ENCODE results near the gene SLC38A1.
"Not testable (repeated sequence)": the region's sequence is repeated elsewhere in the genome, so short reads cannot be mapped to it uniquely, and the experiment has no call there.

The SLC38A1 gene

DNA sequence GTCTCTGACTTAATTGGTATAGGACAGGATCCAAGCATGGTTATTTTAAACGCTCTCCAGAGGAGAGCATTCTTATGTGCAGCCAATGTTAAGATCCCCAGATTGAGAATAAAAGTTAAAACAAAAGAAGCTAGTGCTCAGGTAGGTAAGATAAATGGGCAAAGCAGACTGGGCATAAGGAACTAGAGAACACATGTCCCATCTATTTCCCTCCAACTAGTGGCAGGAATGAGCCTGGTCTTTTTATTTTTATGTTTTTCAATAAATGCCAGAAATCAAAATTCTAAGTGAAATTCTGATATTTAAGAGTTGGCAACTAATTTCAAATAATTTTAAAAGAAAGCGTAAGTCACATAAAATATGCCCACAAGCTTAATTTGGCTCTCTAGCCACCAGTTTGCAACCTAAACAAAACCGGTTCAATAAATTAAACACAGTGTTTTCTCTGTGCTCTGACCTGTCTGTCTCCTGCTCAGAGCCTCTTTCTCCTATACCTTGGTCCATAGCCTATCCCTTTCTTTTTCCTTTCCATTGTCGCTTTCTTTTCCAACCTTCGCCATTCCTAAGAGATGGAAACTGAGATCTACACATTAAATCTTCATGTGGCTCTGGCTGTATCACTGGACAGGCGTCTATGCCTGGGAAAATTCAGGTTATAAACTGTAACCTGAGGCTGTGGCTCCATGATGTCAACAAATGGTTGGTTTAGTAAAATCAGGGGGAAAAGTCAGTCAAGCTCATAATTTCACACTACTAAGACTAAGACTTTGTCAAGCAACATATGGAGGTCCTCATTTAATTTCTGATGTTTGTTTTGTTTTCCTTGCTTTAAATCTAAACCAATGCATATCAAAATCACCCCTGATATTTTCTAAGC is 5.5 kb downstream of the SLC38A1 start:
- DNase-seq, result no peak

DNA sequence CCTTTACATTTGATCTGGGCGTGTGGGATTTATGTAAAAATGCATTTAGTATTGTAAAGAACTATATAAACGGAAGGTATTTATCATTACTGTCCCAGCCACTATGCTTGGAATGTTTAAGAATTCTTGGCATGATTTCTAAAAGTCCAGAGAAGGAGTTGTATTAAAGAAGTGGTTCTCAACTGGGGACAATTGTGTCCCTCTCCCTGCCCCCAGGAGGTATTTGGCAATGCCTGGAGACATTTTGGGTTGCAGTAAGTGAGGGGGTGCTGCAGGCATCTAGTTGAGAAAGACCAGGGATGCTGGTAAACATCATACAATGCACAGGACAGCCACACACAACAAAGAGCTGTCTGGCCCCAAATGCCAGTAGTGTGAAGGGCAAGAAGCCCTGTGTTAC is 7.2 kb downstream of the SLC38A1 start:
- DNase-seq, result no peak

DNA sequence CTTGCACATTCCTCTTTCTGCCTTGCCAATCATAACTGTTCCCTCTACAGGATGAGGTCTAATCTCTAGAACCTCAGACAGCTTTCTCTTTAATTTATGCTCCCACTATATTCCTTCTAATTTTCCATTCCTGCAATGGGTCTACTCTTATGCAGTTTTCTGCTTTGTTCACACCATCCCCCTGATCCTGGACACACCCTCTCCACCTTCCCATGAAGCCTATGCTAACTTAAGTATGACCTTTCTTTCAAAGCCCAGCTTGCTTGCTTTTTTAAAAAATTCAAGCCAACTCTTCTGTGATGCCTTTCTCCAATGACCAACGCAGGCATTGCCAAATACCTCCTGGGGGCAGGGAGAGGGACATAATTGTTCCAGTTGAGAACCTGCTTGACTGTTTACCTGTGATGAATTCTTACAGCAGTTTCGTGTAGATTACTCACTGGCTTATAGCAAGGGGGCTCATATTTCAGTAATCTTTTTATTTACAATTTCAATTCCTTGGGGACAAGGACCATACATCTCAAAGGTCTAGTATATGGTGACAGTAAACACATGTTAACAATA is 7.8 kb downstream of the SLC38A1 start:
- no peak for DNase-seq

DNA sequence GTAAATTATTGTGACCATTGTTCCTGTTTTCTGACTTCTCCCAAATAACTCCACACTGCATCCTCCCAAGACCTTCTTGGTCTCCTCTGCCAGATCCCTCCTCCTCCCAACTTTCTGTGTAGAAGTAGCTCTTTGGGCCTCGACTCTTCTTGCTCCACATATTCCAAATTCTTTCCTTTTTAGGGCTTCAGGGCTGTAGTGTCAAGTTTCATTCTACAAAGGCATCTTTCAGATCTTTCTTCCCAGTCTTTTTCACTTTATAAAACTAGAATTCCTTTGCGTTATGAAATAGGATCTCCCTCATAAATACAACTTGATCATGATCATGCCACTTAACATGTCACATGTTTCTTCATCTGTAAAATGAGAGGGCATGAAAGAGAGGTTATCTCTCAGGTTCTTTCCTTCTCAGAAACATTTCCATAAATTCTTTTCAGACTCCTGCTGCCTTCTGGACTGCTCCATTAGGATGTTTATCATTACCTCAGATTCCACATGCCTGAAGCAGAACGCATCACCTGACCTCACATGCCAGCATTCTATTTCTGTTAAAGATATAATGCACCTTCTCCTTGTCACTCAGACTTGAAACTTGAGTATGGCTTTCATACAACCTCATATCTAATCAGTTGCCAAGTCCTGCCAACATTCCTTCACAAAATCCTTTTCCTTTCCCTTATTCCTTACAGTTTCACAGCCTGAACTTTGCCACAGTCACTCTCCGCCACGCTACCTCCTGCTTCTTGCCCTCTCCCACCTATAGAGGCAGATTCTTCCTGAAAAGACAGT is 8.5 kb downstream of the SLC38A1 start:
- DNase-seq, result no peak

DNA sequence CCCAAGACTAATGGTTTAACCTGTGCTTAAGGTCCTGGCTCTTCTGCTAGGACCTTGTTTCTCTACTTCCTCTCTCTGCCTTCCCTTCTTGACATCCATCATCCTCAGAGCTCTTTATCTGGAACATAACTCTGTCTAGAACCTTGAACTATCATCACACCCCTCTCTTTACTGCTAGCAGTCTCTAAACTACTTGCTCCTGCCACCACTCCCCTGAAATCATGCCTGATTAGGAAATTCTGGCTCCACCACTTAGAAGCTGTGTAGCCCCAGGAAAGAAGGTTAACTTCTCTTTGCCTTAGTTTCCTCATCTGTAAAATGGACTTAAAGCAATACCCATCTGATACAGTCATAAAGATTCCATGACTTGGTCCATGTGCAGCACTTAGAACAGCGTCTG is 9.1 kb downstream of the SLC38A1 start:
- DNase-seq, result no peak

DNA sequence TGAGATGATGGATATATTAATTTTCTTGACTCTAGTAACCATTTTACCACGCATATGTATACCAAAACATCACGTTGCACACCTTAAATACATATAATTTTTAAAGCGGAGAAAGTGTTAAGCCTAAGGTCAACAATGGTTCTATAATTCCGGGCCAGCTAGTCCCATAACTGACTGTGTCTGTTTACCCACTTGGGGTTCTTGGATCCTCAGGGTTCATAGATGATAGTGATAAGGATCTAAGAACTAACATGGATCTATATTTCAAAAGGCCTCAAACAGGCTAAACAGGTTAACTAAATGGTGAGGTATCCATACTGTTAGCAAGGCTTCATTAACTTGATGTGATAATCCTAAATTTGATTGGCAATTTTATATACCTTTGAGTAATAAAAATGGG is 9.8 kb downstream of the SLC38A1 start:
- DNase-seq, result no peak

DNA sequence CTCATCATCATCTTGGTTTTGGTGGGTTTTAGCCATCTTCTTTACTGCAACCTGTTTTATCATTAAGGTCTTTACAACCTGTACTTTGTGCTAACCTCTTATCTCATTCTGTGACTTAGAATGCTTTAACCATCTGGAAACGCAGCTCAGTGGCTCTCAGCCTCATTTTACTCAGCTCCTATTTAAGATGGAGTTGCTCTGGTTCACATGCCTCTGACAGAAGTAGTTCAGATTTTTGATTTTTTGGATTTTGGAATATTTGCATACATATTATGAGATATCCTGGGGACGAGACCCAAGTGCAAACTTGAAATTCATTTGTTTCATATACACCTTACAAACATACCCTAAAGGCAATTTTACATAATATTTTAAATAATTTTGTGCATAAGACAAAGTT is 10.7 kb downstream of the SLC38A1 start:
- no peak for DNase-seq

DNA sequence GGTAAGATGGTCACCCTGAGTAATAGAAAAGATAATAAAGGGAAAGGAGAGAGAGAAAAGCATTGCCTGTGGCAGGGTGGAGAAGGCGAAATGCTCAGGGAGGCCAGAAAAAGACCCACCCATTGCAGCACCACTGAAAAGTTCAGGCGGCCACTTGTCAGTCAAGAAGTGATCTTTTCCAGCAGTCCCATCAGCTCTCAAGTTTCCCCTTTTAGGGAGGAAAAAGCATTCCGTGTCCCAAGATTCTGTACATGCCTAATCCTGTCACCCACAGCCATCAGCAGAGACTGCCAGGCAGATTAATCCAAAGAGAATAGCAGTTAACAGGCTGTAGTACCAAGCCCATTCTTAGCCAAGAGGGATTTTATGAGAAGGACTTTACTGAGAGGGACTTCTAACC is 11.9 kb downstream of the SLC38A1 start:
- DNase-seq, result no peak

DNA sequence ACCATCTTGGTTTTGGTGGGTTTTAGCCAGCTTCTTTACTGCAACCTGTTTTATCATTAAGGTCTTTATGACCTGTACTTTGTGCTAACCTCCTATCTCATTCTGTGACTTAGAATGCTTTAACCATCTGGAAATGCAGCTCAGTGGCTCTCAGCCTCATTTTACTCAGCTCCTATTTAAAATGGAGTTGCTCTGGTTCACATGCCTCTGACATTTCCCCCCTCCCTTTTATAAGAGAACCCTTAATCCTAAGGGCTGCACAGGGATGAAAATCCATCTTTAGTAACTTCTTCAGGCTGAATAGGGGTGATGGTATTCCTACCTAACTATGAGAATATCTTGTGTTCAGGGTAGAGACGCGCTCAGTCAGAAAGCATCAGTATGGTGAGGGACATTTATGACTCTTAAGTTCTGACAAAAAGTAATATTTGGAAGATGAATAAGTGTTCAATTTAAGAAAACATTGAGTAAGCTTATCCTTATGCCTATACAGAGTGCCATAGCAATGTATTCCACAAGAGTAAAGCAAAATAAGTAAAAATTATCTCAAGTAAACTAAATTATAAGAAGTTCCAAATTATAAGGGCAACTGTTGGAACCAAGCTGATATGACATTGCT is 15.2 kb downstream of the SLC38A1 start:
- no peak for DNase-seq

DNA sequence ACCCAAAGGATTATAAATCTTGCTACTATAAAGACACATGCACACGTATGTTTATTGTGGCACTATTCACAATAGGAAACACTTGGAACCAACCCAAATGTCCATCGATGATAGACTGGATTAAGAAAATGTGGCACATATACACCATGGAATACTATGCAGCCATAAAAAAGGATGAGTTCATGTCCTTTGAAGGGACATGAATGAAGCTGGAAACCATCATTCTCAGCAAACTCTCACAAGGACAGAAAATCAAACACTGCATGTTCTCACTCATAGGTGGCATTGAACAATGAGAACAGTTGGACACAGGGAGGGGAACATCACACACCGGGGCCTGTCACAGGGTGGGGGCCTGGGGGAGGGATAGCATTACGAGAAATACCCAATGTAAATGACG is 16.8 kb downstream of the SLC38A1 start:
- DNase-seq, result not testable (repeated sequence)

DNA sequence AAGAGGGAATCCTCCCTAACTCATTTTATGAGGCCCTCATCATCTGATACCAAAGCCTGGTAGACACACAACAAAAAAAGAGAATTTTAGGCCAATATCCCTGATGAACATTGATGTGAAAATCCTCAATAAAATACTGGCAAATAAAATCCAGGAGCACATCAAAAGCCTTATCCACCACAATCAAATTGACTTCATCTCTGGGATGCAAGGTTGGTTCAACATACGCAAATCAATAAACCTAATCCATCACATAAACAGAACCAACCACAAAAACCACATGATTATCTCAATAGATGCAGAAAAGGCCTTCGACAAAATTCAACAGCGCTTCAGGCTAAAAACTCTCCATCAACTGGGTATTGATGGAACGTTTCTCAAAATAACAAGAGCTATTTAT is 18.9 kb downstream of the SLC38A1 start:
- not testable (repeated sequence) for DNase-seq

DNA sequence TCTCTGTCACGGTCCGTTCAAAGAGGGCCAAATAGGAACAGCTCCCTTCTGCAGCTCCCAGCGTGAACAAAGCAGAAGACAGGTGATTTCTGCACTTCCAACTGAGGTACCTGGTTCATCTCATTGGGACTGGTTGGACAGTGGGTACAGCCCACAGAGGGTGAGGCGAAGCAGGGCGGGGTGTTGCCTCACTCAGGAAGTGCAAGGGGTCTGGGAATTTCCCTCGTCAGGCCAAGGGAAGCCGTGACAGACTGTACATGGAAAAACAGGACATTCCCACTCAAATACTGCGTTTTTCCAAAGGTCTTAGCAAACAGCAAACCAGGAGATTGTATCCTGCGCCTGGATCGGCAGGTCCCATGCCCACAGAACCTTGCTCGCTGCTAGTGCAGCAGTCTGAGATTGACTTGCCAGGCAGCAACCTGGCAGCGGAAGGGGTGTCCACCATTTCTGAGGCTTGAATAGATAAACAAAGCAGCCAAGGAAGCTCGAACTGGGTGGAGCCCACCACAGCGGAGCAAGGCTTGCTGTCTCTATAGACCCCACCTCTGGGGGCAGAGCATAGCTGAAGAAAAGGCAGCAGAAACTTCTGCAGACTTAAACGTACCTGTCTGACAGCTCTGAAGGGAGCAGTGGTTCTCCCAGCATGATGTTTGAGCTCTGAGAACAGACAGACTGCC is 22.7 kb downstream of the SLC38A1 start:
- no peak for DNase-seq

DNA sequence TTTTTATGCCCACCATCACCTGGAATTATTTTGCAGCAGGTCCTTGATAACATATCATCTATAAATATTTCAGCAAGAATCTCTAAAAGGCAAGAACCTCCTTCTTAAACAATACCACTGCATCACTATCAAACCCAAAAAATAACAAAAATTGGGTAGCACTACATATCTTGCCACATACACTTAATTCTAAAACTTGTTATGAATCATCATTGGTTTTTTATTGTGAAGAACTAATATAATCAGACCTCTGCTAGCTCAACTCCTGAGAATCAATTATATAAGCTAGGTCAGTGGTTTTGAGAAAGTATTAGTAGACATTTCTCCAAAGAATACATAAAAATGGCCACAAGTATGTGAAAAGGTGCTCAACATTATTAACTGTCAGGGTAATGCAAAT is 23.8 kb downstream of the SLC38A1 start:
- no peak for DNase-seq

DNA sequence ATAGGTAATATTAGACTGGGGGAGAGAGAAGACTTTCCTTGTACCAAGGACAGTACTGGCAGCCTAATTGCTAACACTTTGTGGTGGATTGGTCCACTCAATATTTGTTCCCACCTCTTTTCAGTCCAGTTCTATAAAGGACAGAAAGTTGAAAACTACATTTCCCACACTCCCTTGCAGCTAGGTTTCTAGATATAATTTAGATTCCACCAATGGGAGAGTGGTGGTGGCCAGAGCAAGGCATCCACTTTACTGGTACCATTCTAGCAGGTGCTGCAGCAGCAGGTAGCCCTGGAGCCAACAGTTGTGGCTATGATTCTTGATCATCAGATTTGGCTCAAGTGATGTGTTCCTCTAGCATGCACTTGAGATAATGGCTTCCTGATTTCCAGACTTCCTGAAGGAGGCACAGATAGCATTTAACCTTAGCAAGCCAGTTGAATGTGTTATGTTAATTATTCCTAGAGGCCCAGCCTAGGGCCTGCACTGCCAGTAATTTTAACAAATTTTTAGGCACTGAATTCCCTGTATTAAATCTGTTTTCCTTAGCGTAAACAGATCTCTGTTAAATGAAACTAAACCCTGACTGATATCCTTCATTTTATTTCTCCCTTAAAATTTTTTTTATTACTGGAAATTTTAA is 24.4 kb downstream of the SLC38A1 start:
- DNase-seq, result no peak

DNA sequence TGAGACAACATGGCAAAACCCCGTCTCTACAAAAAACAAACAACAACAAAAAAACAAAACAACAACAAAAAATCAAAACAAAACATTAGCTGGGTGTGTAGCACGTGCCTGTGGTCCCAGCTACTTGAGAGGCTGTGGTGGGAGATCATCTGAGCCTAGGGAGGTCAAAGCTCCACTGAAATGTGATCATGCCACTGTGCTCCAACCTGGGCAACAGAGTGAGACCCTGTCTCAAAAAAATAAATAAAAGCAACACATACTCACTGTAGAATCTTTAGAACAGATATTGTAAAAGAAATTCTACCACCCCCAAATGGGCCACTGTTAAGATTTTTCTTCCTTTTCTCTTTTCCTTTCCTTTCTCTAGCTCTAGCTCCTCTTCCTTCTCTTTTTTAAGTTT is 26.3 kb downstream of the SLC38A1 start:
- no peak for DNase-seq

DNA sequence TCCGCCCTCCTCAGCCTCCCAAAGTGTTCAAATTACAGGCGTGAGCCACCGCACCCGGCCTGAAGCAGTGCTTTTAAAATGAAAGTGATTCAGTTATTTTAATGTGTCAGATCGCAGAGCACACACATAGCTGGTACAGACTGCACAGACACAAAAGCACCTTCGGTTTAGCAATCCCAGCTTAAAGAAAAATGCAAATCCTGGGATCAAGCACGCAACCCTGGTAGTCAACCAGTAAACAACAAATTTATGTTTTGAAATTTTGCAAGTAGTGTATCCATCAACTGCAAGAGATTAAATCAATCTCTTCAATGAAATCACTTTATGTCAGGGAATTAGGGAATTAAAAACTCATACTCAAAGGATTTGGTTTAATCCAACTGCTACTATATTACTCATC is 28.4 kb downstream of the SLC38A1 start:
- no peak for DNase-seq

DNA sequence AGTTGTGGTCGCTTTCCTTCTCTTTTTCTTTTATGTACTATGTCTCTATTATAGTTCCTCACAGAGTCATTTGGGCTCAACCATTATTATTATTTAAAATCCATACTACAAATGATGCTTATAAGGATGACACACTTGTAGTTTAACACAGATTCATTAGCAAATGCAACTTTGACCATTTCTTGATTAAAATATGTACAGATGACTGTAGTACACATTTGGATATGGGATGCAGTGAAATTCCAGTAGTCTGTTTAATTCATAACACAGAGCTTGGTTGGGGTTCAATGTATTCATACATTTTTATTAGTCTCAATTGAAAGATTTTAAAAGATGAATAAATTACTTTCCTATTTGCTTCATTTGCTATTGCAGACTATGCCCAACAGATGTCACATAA is 30.0 kb downstream of the SLC38A1 start:
- DNase-seq, result no peak

DNA sequence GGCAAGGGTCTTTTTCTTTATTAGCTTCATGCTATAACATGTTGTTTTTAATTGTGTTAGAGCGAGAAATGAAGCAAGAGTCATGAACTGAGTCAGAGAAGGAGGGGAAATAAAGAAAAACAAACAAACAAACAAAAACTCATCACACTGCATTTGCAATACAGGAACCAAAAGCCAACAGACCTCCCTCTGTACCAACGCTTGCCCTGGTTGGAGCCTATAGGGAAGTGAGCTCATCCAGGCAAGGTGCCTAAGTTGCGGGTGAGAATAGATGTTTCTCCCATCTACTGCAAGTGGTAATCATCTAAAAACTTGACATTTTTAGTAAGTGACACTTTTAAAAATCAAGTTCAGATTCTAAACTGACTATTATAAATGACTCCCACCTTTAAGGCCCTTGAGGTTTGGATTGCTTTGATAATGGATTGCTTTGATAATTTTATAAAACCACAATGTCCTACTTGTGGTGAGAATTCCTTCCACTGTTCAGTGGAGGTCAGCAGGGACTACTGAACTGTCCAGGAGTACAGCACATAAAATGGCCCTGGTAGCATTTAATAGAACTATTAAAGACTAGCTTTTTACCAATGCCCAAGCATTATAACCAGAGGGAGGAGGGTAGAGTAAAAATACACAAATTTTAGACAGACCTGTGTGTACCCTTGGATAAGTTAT is 31.3 kb downstream of the SLC38A1 start:
- no peak for DNase-seq

DNA sequence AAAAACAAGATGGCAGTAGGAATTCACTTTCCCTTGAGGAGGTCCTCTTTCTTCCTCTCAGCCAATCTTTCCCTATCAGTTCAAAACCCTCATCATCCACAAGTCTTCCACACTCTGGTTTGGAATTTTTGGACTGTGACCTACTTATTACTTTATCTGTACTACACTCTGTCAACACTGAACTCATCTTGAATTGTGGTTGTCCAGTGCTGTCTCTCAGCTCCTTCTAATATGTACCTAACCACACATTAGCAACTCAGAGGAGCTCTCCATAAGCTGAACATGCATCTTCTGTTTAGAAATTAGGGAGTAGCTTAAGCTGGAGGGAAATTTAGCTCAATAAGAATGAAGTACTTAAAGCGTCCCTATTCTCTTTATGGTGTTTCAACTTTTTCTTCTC is 34.8 kb downstream of the SLC38A1 start:
- DNase-seq, result no peak

DNA sequence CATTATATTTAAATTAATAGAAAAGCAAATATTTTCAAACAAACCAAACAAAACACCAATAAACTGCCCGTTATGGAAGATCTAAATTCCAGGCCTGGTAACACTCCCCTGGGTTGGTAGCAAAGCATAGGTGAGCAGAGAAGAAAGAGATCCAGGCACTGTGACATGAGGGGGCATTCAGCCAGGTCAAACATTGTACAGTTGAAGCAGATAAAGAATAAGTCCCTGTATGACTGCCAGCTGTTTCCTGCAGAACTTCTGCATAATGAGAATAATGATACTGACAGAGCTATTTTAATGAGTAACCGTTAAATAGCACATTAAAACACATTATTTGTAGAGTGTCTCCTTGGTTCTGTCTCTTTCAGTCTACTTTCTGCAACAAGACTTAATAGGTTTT is 35.4 kb downstream of the SLC38A1 start:
- DNase-seq, result no peak

DNA sequence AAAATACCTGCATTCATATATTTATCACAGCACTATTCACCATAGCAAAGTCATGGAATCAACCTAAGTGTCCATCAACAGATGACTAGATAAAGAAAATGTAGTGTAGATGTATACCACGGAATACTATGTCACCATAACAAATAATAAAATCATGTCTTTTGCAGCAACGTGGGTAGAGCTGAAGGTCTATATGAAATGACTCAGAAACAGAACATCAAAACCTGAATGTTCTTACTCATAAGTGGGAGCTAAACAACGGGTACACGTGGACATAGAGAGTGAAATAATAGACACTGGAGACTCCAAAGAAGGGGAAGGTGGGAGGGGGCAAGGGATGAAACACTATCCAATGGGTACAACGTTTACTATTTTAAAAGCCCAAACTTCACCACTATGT is 37.9 kb downstream of the SLC38A1 start:
- no peak for DNase-seq

DNA sequence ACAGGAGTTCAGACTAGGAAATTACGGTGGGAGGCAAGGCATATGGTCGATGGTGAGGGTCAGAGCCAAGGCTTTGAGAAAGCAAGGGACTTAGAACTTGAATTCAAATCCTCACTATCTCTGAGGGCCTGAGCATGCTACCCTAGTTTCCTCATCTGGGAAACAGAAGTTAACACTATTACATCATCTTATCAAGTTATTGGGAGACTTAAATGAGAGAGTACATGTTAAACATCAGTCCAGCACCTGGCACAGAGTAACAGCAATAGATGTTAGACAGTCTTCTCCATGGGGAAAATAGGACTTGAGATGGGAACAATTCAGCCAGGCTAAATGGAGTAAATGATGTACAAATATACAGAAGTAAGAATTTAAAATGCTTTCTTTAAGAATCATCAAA is 38.5 kb downstream of the SLC38A1 start:
- DNase-seq, result no peak
